ENCODE measurements around the gene MBP.
A peak's percentile ranks its signal among the peaks of the same experiment; 100 is the strongest.

MBP gene

DNA sequence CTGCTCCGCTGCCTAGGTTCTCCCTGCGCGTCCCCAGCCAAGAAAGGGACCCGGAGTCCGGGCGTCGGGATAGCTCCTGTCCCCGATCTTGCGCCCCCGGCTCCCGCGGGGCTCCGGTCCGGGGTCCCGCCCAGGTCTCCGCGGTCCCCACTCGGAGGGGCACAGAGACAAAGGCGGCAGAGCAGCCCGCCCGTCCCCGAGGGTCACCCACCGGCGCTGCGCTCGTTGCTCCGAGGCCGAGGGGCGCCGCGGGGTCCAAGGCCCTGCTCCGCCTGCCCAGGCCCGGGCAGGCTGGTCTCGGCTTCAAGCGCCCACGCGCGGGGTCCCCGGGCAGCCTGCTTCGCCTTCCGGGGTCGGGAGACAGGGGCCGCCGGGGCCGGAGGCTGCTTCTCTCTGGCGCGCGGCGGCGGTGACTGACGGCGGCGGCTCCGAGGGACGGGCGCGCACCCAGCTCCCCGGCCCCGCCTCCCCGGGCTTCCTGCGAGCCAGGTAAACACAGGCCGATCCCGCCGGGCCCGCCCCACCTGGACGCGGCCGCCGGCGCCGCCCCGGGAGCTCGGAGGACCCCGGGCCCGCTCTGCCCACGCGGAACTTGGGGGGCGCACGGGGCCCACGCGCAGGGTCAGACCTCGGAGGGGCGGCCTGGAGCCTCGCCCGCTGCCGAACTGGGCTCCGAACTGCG, at the start of gene MBP:
TSS of gene MBP (minus strand) at position 415 of the 682 bp plus-strand sequence. CDS start 27,522 bp downstream, outside the sequence.
- DNase-seq, result no peak

DNA sequence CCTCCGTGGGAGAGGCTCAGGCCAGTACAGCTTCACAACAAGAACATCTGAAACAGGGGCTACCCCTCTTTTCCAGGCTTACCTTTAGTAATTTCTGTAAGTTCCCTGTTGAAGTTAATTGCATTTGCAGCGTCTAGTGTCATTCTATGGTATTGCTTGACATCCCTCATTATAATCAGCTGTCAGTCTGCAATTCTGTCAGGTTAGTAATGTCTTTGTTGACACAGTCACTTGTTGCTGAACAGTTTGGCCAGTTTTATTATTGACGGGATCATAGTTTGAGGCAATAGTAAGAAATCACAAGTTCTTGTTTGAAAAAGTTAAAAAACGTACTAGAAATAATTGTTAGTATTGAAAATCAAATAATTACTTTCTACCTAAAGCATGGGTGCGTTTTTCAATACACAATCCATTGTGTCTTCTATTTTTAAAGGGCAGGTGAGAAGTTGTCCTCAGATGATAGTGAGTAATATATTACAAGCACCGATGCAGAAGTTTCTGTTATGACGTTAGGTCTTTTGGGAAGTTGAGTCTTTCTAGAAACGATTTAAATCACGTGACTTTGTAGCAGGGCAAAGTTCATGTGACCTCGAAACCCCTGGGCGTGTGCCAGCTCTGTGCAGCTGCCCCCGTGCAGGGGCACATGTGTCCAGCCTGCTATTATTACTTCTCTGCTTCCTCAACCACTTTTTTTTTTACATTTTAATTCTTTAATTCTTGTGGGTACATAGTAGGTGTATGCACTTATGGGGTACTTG, 49.5 kb upstream of the MBP start:
- no peak for DNase-seq

DNA sequence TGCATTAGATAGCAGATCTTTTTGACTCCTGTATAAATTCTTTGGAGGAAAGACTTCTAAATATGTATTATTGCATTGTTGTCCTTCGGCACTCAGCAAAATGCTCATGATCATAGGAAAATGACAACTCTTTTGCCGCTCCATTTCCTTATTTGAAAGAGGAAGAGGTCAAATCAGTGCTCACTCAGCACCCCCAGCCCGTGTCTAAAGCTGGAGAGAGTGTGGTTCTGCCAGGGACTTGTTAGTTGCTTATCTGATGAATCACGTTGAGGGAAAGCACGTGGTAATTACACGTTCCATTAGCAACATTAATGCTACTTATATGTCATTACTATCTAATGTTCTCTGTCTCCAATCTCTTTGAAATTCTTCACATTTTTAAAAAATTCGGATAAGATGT, 46.0 kb upstream of the MBP start:
- DNase-seq, result no peak

DNA sequence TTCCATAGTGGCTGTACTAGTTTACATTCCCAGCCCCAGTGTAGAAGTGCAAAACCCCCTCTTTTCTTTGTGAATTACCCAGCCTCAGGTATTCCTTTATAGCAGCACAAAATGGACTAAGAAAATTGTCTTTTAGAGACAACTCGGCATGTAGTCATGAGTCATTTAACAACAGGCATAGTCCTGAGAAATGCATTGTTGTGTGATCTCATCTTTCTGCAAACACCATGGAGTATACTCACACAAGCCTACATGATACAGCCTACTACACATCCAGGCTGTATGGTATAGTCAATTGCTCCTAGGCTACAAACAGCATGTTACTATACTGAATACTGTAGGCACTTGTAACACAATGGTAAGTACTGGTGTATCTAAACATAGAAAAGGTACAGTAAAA, 44.4 kb upstream of the MBP start:
- no peak for DNase-seq

DNA sequence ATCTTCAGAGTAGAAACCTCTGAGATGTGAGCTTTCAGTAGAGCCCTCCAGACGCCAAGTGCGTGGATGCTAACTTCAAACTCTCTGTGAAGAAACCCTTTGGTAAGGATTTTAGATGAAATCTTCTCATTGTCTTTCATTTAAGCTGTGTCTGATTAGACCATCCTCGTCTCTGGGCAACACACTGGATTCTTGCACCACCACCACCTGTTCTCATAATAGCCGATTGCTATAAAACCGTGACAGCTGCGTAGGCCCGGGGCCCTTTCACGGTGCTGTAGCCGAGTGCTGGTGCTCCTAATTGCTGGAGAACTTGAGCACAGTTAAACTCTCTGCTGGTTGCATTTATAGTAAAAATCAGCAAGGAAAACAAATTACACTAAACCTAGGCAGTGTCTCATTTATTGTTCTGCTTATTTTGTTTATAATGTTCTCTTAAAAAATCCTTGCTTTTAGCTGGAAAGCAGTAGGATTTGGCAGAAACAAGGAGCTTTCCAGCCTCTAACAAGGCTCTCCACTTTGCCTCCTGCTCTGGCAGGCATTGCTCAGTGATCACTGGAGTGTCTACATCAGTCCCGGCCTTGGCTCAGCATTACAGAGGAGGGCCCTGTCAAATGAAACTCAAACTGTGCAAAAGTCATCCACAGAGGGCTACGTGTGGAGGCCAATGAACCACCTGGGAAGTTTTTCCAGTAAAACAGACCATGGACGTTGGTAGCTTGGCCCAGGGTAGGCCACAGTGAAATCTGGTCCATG, 40.9 kb upstream of the MBP start:
- DNase-seq, result peak; percentile 1

DNA sequence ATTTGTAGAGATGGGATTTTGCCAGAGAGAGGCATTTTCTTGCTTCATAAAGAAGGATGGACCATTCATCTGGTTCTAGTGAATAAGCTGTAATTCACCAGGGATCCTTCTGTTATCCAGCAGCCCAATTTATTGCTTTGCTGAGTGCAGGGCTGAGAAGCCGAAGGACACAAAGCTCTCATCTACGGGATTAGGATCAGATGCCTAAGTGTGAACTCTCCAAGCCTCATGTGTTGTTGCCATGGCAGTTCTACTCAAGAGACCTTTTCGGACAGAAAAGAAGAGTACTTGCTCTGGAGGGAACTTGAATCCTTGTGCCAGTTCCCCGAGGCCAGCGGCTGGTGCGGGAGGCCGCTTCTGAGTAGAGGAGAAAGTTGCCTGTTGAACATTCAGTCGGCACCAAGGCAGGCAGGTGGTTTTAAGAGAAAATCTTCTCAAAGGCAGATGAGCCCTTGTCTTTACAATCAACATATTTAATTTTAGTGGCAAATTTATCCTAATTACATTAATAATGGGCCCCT, 38.4 kb upstream of the MBP start:
- no peak for DNase-seq

DNA sequence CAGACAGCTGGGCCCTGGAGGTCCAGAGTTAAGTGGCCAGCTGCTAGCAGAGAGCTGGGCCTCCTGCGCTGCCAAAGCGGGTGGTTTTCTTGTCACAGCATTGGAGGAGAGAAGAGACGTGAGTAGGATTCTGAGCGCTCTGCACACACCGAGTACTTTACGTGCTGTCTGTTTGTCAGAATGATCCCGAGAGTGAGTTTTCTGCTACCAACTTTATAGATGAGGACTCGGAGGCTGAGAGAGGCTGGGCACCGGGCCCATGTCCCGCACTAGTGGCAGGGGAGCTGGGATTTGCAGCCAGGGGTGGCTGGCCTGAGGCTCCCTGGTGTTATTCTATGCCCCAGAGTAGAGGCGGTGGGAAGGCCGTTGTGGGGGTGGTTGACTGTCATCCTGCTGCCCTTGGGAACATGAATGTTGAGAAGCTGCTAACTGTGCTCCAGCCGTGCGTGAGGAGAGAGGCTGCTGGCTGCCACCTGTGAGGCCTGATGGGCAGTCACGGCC, 36.3 kb upstream of the MBP start:
- DNase-seq, result no peak

DNA sequence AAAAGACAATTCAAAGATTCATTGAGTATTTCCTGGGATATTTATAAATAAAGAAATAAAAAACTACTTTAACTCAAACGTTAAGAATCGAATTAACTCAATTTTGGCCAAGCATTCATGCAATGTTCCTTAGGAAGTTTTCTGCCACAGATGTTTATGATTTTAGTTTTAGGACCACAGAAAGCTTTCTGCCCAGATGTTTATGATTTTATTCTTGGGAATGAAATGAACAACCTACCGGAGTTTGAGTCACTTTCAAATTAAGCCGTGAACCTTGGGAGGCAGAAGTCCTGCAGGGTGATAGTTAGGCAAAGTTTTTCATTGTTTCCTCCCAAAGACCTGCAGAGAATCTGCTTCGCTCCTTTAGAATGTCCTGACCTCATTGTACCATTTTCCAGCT, 34.7 kb upstream of the MBP start:
- DNase-seq, result no peak

DNA sequence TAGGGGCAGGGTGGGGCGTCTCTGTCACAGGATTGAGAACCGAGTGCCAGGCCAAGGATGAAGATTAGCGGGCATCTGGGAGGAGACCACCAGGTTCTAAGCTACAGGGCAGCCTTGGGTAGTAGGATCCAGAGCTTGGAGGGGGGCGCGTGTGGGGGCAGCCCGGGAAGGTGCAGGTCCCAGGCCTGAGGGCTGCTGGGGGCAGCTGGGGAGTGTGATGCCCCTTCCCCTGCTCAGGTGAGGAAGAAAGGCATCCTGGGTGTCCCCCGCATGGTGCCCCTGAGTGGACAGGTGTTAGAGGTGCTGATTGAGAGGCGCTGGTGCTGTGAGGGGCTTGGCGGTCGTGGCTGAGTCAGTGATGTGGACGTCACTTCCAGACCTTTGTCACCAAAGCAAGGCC, 33.9 kb upstream of the MBP start:
- no peak for DNase-seq

DNA sequence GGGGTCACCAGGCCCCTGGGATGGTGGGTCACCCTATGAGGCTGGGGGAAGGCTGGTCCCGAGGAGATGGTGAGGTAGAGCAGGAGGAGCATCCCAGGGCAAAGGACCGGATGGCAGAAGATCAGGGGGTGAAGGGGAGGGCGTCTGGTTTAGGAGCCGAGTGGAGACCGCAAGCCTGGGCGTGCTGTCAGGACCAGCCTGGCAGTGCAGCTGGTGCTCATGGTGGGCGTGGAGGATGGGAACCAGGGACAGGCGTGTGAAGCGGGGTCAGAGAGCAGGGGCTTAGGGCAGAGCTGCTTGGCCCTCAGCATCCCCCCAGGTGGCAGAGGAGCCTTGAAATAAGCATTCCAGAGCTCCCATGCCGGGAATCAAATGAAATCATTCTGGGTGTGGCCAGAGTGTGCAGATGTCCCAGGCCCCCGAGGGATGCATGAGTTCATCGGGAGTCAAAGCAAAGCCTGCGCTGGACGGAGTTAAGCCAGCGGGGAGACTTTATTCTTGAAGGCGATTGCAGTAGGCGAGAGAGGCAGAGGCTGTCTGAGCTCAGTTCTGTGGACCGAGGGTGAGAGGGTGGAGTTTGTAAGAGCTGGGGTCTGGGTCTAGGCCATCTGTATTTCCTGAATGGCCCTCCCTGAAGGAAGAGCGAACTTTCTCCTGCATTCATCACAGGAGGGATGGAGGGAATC, 33.1 kb upstream of the MBP start:
- no peak for DNase-seq

DNA sequence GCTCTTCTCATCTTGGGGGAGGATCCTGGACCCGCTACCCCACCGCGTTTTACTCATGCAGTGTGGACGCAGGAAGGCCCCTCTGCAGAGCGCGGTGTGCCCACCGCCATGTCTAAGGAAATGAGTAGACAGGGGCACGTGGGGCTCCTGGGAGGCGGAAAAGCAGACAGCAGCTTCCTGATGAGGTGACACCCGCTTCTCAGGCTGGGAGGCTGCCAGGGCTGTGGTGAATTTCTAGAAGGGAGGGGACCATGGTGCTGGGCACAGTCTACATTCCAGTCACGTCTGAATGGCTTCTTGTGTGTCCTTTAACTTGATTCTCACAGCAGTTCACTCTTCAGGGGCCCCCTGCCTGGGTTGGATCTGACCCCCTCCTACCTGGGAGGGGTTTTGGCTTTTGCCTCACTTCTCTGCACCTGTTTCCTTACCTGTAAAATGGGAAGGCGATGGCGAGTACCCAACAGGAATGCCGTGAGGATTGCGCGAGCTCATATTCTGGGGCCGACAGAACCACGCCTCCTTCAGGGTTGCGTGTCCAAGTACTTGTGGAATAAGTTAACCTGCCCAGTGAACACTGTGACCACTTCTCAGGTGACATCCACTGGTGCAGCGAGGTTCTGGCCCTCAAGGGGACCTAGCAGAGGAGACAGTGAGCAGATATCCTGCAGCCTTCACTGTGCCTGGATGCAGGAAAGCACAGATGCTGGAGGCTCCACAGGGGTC, 32.3 kb upstream of the MBP start:
- no peak for DNase-seq

DNA sequence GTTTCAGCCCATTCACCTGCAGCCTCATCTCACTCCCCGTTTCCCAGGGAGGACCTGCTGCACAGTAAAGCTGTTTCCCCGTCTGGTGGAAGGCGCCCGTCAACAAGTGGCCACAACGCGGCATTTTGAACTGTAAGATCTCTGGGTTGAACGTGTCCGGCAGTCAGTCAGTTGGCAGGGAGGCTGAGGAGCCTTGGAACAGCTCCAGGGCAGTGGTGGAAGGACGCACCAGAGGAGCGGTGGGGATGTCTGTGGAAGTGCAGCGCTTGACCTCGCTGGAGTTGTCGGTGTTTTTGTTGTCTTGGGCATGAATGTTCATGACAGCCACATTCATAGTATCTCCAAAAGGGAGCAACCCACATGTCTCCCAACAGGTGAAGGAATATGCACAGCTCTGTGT, 31.4 kb upstream of the MBP start:
- no peak for DNase-seq

DNA sequence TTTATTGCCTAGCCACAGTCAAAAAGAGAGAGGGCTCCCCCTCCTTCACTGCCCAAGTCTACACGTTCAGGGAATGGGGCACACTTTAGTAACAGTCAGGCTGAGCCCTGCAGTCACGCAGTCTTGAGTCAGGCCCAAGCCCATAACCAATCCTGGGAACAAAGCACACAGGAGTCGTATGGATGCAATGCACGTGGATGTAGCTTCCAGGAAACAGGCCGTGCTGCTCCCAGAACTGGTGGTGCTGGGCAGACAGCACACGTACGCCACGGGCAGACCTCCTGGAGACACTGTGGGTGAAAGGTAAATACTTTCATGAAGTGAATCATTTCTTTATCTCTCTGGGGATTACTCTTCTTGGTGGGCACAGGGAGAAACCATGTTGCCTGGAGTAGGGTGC, 30.0 kb upstream of the MBP start:
- DNase-seq, result no peak

DNA sequence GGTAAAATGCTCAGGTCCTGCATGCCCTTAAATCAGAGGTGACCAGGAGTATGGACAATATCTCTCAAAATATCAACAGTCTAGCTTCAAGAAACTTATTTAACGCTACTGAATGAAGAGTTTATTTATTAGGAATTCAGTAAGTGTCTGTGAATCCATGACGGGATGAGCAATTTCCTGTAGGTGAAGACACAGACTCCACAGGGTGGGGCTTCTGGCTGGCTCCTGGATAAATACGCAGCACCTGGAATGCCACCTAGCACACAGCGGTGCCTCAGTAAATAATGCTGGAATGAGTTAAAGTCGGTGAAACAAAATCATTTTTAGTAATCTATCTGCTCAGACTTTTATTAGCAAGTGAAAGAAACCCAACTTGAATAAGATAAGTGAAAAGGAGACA, 29.4 kb upstream of the MBP start:
- DNase-seq, result no peak

DNA sequence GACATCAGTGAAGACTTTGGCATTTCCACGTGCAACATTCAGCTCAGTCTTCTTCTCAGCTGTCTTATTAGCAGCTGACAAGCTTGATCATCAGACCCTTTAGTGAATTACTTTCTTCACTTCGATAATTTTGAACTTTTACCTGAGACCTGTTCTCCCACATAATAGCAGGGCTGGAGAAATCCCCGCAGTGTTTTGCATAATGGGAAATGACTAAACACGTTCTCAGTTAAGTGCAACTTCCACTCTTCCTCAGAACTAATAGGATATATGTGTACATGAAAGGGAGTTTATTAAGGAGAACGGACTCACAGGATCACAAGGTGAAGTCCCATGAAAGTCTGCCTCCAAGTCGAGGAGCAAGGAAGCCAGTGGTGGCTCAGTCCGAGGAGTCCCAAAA, 28.8 kb upstream of the MBP start:
- no peak for DNase-seq

DNA sequence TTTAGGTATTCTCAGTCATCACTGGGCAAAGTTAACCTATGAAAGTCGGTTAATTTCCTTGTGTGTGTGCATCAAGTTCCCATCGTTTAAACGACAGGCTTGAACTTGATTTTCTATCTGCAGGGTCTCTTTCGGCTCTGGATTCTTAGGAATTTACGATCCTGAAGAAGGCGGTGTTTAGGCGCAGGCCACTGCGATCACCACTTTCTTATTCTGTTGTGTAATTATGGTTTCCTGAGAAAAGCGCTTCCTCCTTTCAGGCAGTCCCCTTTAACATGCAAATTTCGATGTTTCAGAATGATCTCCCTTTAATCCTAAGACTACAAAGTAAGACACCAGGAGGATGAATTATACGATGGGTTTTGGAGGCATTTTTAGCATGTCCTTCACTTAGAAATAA, 27.9 kb upstream of the MBP start:
- no peak for DNase-seq

DNA sequence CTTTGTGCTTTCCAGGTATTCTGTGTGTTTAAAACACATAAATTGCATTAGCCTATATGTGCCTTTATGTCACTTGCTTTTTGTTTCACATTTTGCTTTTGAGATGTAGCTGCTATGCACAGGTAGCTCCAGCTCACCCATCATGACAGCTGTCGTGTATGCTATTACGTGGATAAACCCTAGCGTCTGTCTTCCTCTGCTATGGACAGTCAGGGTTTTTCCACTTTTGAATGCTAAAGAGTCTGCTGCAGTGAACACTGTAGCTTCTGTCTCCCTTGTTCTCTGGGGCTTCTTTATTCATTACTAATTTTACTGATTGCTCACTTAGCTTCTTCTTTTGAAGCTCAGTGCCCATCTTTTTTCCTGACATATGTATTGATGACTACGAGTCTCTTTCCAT, 24.7 kb upstream of the MBP start:
- DNase-seq, result no peak

DNA sequence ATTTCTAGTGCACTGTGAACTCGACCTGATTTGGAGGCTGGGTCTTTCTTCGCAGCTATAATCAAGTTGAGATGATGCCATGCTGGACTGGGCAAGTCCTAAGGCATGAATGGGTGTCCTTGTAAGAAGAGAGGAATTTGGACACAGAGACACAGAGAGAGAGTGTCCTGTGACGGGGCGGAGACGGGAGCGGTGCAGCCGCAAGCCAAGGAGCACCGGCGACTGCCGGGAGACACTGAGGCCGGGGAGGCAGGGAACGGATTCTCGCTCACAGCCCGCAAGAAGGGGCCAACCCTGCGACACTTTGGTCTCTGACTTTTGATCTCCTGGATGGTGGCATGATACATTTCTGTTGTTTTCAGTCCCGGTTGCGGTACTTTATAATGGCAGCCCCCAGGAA, 22.4 kb upstream of the MBP start:
- no peak for DNase-seq

DNA sequence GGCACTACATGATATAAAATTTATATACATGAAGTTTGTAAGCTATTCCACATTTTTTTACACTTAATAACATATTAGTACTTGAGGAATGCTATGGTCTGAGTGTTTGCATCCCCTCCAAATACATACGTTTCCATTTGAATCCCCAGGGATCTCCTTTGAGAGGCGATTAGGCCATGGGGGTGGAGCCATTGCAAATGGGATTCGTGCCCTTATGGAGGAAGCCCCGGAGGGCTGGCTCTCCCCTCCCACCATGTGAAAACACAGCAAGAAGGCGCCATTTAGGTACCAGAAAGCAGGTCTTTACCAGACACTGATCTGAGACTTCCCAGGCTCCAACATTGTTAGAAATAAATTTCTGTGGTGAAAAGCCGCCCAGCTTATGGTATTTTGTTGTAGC, 20.8 kb upstream of the MBP start:
- peak; percentile 20 for DNase-seq

DNA sequence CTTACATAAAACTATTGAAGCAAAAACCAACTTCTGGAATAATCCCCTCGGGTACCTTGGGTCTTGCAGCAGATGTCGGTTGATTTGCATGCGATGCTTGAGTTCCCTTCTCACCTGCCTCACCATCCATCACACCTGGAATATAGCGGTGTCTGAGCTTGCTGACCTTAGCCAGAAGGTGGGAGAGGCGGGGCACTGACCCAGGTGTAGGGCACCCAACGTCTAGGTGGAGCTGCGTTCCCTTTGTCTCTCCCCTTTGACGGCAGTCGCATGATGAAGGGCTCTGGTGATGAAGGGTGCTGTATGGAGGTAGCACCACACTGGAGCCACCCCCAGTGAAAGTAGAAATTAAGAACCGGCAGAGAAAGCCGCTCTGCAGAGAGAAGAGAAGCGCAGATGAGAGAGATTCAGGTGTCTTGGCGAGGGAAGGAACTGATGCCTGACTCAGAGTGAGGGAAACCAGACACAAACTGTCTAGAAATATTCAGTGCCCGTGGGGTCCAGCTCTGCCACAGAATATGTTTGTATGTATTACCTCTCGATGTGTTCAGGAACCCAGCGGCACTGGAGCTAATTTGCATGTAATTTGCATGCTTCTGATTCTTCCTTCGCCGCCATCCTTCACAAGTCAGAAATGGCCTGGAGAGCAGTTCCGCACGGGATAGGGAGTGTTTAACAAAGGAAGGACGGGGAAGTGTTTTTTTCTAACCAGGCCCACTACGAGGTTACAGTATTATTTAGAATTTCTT, 19.4 kb upstream of the MBP start:
- DNase-seq, result no peak

DNA sequence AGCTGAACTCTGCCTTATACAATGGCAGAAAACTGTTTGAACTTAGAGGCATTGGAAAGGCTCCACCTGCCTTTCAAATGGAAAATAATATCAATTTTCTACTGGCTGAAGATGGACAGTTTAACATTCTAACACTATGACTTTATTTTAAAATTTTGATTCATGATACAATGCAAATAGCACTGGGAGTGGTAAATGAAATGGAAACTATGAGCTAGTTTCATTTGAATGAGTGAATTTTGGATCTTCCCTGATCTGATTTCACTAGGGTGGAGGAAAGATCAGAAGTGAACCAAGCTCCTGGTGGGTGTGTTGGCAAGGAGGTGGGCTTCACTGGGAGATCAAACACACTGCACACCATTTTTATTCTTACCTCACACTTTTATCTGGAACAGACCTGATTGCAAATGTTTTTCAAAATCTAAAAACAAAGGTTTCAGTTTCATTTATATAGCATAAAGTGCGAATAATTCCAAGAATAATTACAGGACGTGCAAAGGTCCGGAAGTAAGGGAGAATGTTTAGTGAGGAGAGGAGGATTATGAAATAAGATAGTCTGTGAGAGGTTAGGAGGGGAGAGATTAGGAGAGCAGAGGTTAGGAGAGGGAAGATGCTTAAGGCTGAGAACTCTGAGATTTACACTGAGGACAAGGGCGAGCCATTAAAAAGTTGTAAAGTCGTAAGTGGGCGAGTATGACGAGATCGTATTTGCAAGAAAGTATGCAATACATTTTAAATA, 18.6 kb upstream of the MBP start:
- DNase-seq, result no peak
